ENCODE data around the gene WARS2.

GRCh38 chr1:119015547-119015946 is 124.9 kb downstream of the WARS2 start:
- TF ChIP-seq CTCF (IDR thresholded peaks at IDR 0.05; ENCODE audit: poor library complexity) = no peak
- TF ChIP-seq EZH2 (IDR thresholded peaks at IDR 0.05; ENCODE audit: borderline replicate concordance) = no peak
- no peak for TF ChIP-seq EZH2phosphoT487 (IDR thresholded peaks at IDR 0.05; ENCODE audit: low read depth, severe bottlenecking, unreplicated experiment)

Data from hepatocyte (in vitro differentiated cells).